Measurements from ENCODE around the gene BRD7.
"Not testable (repeated sequence)": the region's sequence is repeated elsewhere in the genome, so short reads cannot be mapped to it uniquely, and the experiment has no call there.

BRD7 gene

DNA sequence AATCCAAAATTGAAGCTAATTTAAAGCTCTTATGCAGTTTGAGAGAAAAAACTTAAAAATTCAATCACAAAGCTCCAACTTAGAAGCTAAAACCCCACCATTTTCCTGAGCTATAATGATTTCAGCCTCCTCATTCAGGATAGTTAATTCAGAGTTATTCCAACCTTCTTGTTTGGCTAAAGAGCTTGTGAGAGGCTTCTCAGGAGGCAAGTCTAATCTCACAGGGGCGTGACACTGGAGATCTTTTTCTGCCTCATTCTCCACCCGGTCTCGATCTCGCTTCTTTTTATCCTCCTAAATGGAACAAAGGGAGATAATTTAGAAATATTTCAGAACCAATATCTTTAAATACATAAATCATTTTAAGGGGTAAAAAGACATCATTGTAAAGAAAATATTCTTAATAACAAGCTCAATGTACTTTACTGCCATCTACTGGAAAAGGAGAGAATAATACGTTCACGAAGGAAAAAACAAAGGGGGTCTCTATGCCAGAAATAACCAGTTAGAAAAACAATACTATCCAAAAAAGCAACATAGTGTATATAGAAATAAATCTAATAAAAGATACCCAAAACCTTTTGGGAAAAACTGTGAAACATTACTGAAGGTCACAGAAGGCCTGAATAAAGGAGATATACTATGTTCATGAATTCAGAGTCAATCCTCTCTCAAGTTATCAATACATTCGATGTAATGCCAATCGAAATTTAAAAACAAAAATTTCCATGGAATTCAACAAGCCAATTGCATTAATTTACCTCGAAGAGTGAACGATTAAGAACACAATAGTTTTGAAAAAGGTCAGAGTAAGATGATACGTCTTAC is 13.9 kb downstream of the BRD7 start:
- no peak for DNase-seq

DNA sequence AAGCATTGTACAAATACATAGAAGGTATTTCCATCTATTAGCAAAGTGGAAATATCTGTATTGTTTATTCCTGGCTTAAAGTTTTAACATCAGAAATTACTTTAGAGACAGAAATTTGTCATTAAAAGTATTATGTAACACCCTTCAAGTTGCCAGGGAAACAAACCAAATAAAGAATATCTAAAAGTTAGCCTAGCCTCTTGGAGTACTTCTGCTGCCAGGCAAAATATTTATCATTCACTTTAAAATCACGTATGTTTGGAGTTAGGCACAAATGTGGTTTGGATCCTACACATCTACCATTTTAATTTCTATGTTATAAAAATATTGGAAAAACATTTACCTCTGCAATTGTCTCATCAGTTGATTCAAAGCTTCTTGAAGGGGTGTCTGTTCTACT is 14.7 kb downstream of the BRD7 start:
- DNase-seq = no peak

GRCh38 chr16:50351952-50352351 is 16.8 kb downstream of the BRD7 start:
- DNase-seq = no peak

- DNase-seq = no peak
Measured at GRCh38 chr16:50351116-50351515, 17.7 kb downstream of the BRD7 start.

DNA sequence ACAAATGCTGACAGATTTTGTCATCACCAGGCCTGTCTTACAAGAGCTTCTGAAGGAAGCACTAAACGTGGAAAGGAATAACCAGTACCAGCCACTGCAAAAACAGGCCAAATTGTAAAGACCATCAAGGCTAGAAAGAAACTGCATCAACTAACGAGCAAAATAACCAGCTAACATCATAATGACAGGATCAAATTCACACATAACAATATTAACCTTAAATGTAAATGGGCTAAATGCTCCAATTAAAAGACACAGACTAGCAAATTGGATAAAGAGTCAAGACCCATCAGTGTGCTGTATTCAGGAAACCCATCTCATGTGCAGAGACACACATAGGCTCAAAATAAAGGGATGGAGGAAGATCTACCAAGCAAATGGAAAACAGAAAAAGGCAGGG is 23.6 kb downstream of the BRD7 start:
- not testable (repeated sequence) for DNase-seq

DNA sequence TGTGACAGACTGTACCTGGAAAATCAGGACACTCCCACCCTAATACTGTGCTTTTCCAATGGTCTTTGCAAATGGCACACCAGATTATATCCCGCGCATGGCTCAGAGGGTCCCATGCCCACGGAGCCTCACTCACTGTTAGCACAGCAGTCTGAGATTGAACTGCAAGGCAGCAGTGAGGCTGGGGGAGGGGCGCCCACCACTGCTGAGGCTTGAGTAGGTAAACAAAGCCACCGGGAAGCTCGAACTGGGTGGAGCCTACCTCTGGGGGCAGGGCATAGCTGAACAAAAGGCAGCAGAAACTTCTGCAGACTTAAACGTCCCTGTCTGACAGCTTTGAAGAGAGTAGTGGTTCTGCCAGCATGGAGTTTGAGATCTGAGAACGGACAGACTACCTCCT is 25.2 kb downstream of the BRD7 start:
- not testable (repeated sequence) for DNase-seq

- no peak for DNase-seq
Measured at GRCh38 chr16:50340578-50340977, 28.2 kb downstream of the BRD7 start.

GRCh38 chr16:50338371-50339231 is 30.2 kb downstream of the BRD7 start:
- no peak for DNase-seq

DNA sequence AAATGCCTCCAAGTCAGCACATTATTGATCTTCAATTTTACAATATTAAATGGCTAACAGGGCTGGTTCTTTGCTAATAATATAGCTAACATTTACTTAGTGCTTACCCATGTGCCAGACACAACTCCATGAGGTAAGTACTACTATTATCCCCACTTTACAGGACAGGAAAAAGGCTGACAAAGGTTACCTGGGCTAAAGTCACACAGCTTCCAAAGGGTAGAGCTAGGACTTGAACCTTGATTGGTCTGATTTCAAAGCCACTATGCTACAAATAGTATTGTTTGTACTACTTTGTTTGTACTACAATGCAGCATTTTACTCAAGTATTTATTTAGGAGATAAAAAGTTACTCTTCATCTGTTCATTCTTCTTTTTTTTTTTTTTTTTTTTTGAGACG is 31.9 kb downstream of the BRD7 start:
- no peak for DNase-seq

GRCh38 chr16:50335196-50335958 is 33.4 kb downstream of the BRD7 start:
- no peak for DNase-seq

DNA sequence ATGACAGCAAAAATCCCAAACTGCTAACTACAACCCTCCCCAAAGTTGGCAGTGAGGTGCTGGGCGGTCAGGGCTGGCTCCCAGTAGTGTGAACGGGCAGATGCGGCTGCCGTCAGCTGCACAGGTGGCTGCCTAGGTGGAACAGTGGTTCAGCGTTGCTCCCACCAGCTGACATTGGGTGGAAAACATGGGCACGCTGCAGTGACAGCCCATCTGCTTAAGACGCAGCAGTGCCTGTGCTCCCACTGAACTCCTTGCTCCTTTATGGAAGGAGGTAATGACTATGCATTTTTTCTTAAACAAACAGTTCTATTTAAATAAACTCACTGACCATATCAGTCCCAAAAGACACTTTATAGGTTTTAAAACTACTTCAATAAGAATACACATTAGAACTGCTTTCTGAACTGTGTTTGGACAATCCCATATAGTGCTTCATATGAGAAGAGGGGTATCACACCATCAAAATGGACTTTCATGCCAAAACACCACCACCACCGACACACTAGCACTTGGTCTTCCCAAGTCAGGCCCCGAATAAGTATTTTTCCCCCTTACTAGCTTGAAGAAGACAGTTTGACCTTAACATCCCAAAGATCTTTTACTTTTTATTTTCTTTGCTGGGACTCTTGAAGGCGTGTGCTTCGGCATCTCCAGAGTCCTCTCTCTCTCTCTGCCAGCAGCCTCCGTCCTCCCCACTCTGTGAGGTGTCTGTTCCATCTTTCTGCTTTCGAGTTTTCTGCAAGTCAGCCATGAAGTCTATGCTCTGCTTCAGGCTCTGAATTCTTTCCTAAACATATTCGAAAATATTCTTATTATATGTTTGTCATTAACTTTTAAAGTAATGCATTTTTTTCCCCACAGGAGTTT is 34.4 kb downstream of the BRD7 start:
- DNase-seq = no peak

DNA sequence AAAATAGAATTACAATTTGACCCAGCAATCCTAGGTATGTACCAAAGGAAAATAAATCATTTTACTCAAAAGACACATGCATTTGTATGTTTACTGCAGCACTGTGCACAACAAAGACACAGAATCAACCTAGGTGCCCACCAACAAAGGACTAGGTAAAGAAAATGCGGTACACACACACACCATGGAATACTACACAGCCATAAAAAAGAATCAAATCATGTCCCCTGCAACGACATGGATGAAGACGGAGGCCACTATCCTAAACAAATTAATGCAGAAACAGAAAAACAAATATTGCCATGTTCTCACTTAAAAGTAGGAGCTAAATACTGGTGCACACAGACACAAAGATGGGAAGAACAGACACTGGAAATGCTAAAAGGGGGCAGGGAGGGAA is 36.2 kb downstream of the BRD7 start:
- no peak for DNase-seq

DNA sequence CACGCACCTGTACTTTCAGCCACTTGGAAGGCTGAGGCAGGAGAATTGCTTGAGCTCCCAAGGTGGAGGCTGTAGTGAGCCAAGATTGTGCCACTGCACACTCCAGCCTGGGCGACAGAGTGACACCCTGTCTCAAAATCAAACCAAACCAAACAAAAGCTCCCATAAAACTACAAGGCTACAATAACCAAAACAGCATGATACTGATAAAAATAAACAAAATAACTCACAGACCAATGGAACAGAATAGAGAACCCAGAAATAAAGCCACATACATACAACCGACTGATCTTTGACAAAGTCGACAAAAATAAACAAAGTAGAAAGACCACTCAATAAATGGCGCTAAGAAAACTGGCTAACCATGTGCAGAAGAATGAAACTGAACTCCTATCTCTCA is 37.2 kb downstream of the BRD7 start:
- no peak for DNase-seq

- no peak for DNase-seq
Measured at GRCh38 chr16:50329446-50330189, 39.2 kb downstream of the BRD7 start.

GRCh38 chr16:50326835-50327465 is 41.8 kb downstream of the BRD7 start:
- no peak for DNase-seq

GRCh38 chr16:50326264-50326663 is 42.5 kb downstream of the BRD7 start:
- DNase-seq = no peak

DNA sequence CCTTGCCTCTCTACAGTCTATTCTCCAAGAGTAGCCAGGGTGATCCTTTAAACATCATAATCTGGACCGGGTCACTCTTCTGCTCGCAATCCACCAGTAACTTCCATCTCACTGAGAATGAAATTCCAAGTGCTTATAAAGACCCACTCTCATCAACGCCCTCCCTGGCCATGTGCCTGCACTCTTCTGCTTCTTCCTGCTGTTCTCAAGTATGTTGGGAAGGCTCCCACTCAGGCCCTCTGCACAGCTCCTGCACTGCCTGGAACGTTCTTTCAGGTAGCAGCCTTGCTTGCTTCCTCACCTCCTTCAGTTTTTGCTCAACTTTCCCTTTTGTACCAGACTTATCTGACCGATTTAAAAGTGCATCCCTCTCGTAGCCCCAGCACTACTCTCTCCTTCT is 44.4 kb downstream of the BRD7 start:
- no peak for DNase-seq

- no peak for DNase-seq
Measured at GRCh38 chr16:50323335-50324011, 45.3 kb downstream of the BRD7 start.

GRCh38 chr16:50322333-50322732 is 46.5 kb downstream of the BRD7 start:
- DNase-seq = no peak

GRCh38 chr16:50320310-50320709 is 48.5 kb downstream of the BRD7 start:
- no peak for DNase-seq
